Ureter (tissue), 1 donor: ENCODE results near the gene RAD21L1. TPM values are rescaled to one million over a fixed set of nuclear protein-coding genes. Genes with fewer than 3 reads are reported as not detected.
"Not testable (repeated sequence)": the region's sequence is repeated elsewhere in the genome, so short reads cannot be mapped to it uniquely, and the experiment has no call there.

ENCODE experiments used
- DNase-seq: peaks from one replicate; pipeline ENCODE4 v3.0.0-alpha.2; 2020; ENCODE audit warnings: low spot score
- total RNA-seq: library from RNA; stranded (reverse); gene quantifications from one replicate; pipeline ENCODE4 v1.2.4, GENCODE V29; 2023
- donor health status: DM: yes; HTN: yes; CAD: no.

Gene RAD21L1
- total RNA-seq, 1 donor from 2014 or later, result not detected

- DNase-seq, result no peak
Measured at GRCh38 chr20:1225263-1225782, 521 bp upstream of the RAD21L1 start.

- no peak for DNase-seq
Measured at GRCh38 chr20:1229541-1229940, 3.7 kb downstream of the RAD21L1 start.

- DNase-seq, result no peak
Measured at GRCh38 chr20:1232286-1233111, 6.7 kb downstream of the RAD21L1 start.

- DNase-seq, result no peak
Measured at GRCh38 chr20:1240549-1240948, 14.7 kb downstream of the RAD21L1 start.

- DNase-seq, result no peak
Measured at GRCh38 chr20:1241456-1241855, 15.6 kb downstream of the RAD21L1 start.

- DNase-seq, result no peak
Measured at GRCh38 chr20:1242099-1242498, 16.3 kb downstream of the RAD21L1 start.

- DNase-seq, result no peak
Measured at GRCh38 chr20:1242530-1242929, 16.7 kb downstream of the RAD21L1 start.

GRCh38 chr20:1245578-1245977, 19.7 kb downstream of the RAD21L1 start:
- DNase-seq, result no peak

GRCh38 chr20:1247689-1248088, 21.8 kb downstream of the RAD21L1 start:
- DNase-seq, result no peak

GRCh38 chr20:1250282-1250681, 24.4 kb downstream of the RAD21L1 start:
- DNase-seq, result not testable (repeated sequence)

- no peak for DNase-seq
Measured at GRCh38 chr20:1252416-1252815, 26.6 kb downstream of the RAD21L1 start.

GRCh38 chr20:1254254-1254653, 28.4 kb downstream of the RAD21L1 start:
- no peak for DNase-seq

- no peak for DNase-seq
Measured at GRCh38 chr20:1255675-1256074, 29.8 kb downstream of the RAD21L1 start.

GRCh38 chr20:1263853-1264252, 38.0 kb downstream of the RAD21L1 start:
- DNase-seq, result no peak

- no peak for DNase-seq
Measured at GRCh38 chr20:1264727-1265126, 38.9 kb downstream of the RAD21L1 start.

- DNase-seq, result no peak
Measured at GRCh38 chr20:1265226-1265915, 39.5 kb downstream of the RAD21L1 start.

GRCh38 chr20:1265916-1266166, 40.0 kb downstream of the RAD21L1 start:
- no peak for DNase-seq

GRCh38 chr20:1266167-1266973, 40.5 kb downstream of the RAD21L1 start, which contains the start of gene SNPH:
SNPH (plus strand) TSS chr20:1266294; CDS start chr20:1296240, 29,946 bp downstream.
- DNase-seq, result peak; percentile 65

GRCh38 chr20:1267161-1267560, 41.3 kb downstream of the RAD21L1 start:
- DNase-seq, result no peak

- no peak for DNase-seq
Measured at GRCh38 chr20:1267809-1268374, 42.0 kb downstream of the RAD21L1 start.

- DNase-seq, result no peak
Measured at GRCh38 chr20:1269235-1269634, 43.4 kb downstream of the RAD21L1 start.

- no peak for DNase-seq
Measured at GRCh38 chr20:1269850-1270249, 44.0 kb downstream of the RAD21L1 start.
